Endothelial cell of umbilical vein (primary cell): ENCODE data around the gene CXCL16. TPM values are rescaled to one million over a fixed set of nuclear protein-coding genes. Genes with fewer than 3 reads are reported as not detected.

Source experiments
- BruUV-seq: library from RNA; stranded (reverse); fragments of 400-500 nt; replicated peaks from 2 replicates; lab custom pipeline; 2021; lab: Mats Ljungman, UMichigan
- CTCF ChIA-PET: fragments of 300-600, 350-600 bp; sonication (Branson Sonifier 250); formaldehyde crosslinking; loops from one replicate; lab custom pipeline; 2021; ENCODE audit warnings: antibody characterized with exemption, inconsistent platforms; lab: Charles Lee
- POLR2A ChIA-PET: fragments of 300-600, 350-600 bp; sonication (Branson Sonifier 250); formaldehyde crosslinking; loops from one replicate; lab custom pipeline; 2021; ENCODE audit warnings: antibody characterized with exemption, inconsistent platforms; lab: Charles Lee
- DNase-seq: peaks from one replicate; pipeline ENCODE4 v3.0.0-alpha.2; 2011; ENCODE audit warnings: low read depth, low spot score
- FAIRE-seq: peaks from 2 replicates; lab custom pipeline; 2011; peaks lifted over from hg19 to GRCh38; lab: Jason Lieb, UNC
- H2AFZ ChIP-seq: 2 replicates; pipeline ENCODE4 v1.6.0; 2012; ENCODE audit warnings: low read depth, low read length, control low read depth, inconsistent platforms
- H3K27ac ChIP-seq: 2 replicates; pipeline ENCODE4 v1.5.1; 2011; ENCODE audit warnings: low read depth, mild to moderate bottlenecking, control low read depth, low read length, moderate library complexity; ENCODE audit not compliant: insufficient read depth
- H3K27me3 ChIP-seq, 2 experiments: 2 replicates each; pipeline versions ENCODE4 v1.6.0 to v1.6.1; 2011; ENCODE audit warnings: low read length in 2 of 2, mixed read lengths in 1 of 2; ENCODE audit not compliant: control insufficient read depth in 2 of 2, insufficient read depth in 2 of 2
- H3K36me3 ChIP-seq, 2 experiments: 2 replicates in 1 of 2; 3 replicates in 1 of 2; pipeline ENCODE4 v1.5.1; 2011; ENCODE audit warnings: low read length in 2 of 2, mild to moderate bottlenecking in 1 of 2, moderate library complexity in 1 of 2; ENCODE audit not compliant: control insufficient read depth in 2 of 2, insufficient read depth in 2 of 2; ENCODE audit errors: extremely low read depth in 1 of 2
- H3K4me1 ChIP-seq: 3 replicates; pipeline ENCODE4 v1.5.1; 2011; ENCODE audit warnings: mild to moderate bottlenecking, low read length; ENCODE audit not compliant: control insufficient read depth, insufficient read depth; ENCODE audit errors: extremely low read depth
- H3K4me2 ChIP-seq: 2 replicates; pipeline ENCODE4 v1.6.1; 2011; ENCODE audit warnings: low read length, control low read depth, mixed read lengths; ENCODE audit not compliant: insufficient read depth
- H3K4me3 ChIP-seq, 3 experiments: fragments of 200-600 bp in 1 of 3; sonication (generic), shearing (Covaris generic) in 1 of 3; replicated peaks in 1 of 3; 2 replicates each; pipeline ENCODE4 v1.5.1; 2011 to 2016; ENCODE audit warnings: control low read depth in 3 of 3, low read length in 3 of 3, mild to moderate bottlenecking in 2 of 3, inconsistent platforms in 1 of 3, low read depth in 1 of 3, moderate library complexity in 1 of 3; ENCODE audit not compliant: insufficient read depth in 1 of 3
- H3K79me2 ChIP-seq: 2 replicates; pipeline ENCODE4 v1.6.0; 2012; ENCODE audit warnings: low read length, inconsistent platforms; ENCODE audit not compliant: control insufficient read depth, insufficient read depth
- H3K9ac ChIP-seq: replicated peaks from 2 replicates; pipeline ENCODE3; 2011; ENCODE audit warnings: low read length, control low read depth; ENCODE audit not compliant: insufficient read depth; ENCODE audit errors: extremely low read depth
- H3K9me1 ChIP-seq: replicated peaks from 3 replicates; pipeline ENCODE4 v1.6.0; 2011; ENCODE audit warnings: mild to moderate bottlenecking, low read length; ENCODE audit not compliant: control insufficient read depth, insufficient read depth; ENCODE audit errors: extremely low read depth
- H3K9me3 ChIP-seq: replicated peaks from 2 replicates; pipeline ENCODE4 v1.5.1; 2012; ENCODE audit warnings: low read length, inconsistent platforms; ENCODE audit not compliant: control insufficient read depth, insufficient read depth
- H4K20me1 ChIP-seq: replicated peaks from 2 replicates; pipeline ENCODE3; 2011; ENCODE audit warnings: mild to moderate bottlenecking, low read length; ENCODE audit not compliant: control insufficient read depth, insufficient read depth; ENCODE audit errors: extremely low read depth
- CTCF ChIP-seq, 2 donors: IDR thresholded peaks; 1 replicate in 1 of 2; 2 replicates in 1 of 2; pipeline ENCODE4 v1.5.1; 2011; ENCODE audit warnings: low read length in 2 of 2, mild to moderate bottlenecking in 2 of 2, moderate library complexity in 2 of 2, control low read depth in 1 of 2, inconsistent platforms in 1 of 2, low read depth in 1 of 2; ENCODE audit not compliant: insufficient read depth in 1 of 2; ENCODE audit errors: extremely low read depth in 1 of 2
- EZH2 ChIP-seq: IDR thresholded peaks from 2 replicates; pipeline ENCODE4 v1.6.1; 2012; ENCODE audit warnings: borderline replicate concordance, low read depth, mild to moderate bottlenecking, moderate library complexity, low read length, inconsistent platforms; ENCODE audit not compliant: severe bottlenecking
- FOS ChIP-seq: IDR thresholded peaks from 2 replicates; pipeline ENCODE4 v1.6.1; 2011; ENCODE audit warnings: mild to moderate bottlenecking, low read length, moderate library complexity, borderline replicate concordance; ENCODE audit not compliant: insufficient read depth
- GATA2 ChIP-seq: IDR thresholded peaks from 2 replicates; pipeline ENCODE4 v1.7.0; 2011; ENCODE audit warnings: low read depth, mild to moderate bottlenecking, moderate library complexity, mixed read lengths, low read length; ENCODE audit not compliant: insufficient read length, insufficient read depth
- JUN ChIP-seq: IDR thresholded peaks from 2 replicates; pipeline ENCODE4 v1.6.1; 2011; ENCODE audit warnings: borderline replicate concordance, low read depth; ENCODE audit not compliant: insufficient read length, insufficient read depth
- MAX ChIP-seq: IDR thresholded peaks from 2 replicates; pipeline ENCODE4 v1.6.1; 2011; ENCODE audit not compliant: insufficient read depth, insufficient read length
- MYC ChIP-seq: IDR thresholded peaks from one replicate; pipeline ENCODE4 v1.6.1; 2011; ENCODE audit warnings: mild to moderate bottlenecking, low read depth, low read length
- POLR2A ChIP-seq: IDR thresholded peaks from 2 replicates; pipeline ENCODE4 v1.6.1; 2012; ENCODE audit warnings: low read depth, mild to moderate bottlenecking, control low read depth, low read length
- POLR2AphosphoS5 ChIP-seq: IDR thresholded peaks from 2 replicates; pipeline ENCODE4 v1.6.1; 2012; ENCODE audit warnings: low read depth, mild to moderate bottlenecking, control low read depth, low read length, moderate library complexity; ENCODE audit not compliant: insufficient read depth
- dilution Hi-C: fragments of 300-500 bp; cut with MboI; formaldehyde crosslinking; loops from one replicate; pipeline ENCODE4 v1.15.0; 2019; ENCODE audit warnings: low sequenced_read_pairs; ENCODE audit not compliant: extremely low pct_ligation_motif_present
- intact Hi-C: fragments of 100-400 bp; cut with micrococcal nuclease; formaldehyde crosslinking; loops from one replicate; pipeline ENCODE4 v1.10.0; 2022
- polyA plus RNA-seq, 4 experiments: library from polyadenylated mRNA; depleted of rRNA in 3 of 4; stranded (reverse) in 3 of 4; unstranded in 1 of 4; fragments of >200 nt; gene quantifications; 2 replicates each; pipeline versions ENCODE4 v1.2.1 to v1.2.3, GENCODE V29; 2011 to 2012; ENCODE audit warnings: missing spikeins in 1 of 4
- total RNA-seq: library from RNA; stranded (reverse); gene quantifications from 2 replicates; pipeline ENCODE4 v1.2.3, GENCODE V29; 2021

The CXCL16 gene
- total and polyA plus RNA-seq, 2 donors (not counting 3 experiments of a cell fraction or from before 2014, with no cell fraction given), result 4.8 to 6.1 TPM

GRCh38 chr17:4788159-4788806 lies 48.6 kb upstream of the CXCL16 start:
- Histone ChIP-seq H3K9me1 (no peaks in the 10 kb centered on the region), H3K9me3 (no peaks in the 10 kb centered on the region), H3K27ac (no peak overlapping the region), H2AFZ (no peak overlapping the region), H3K4me1 (peaks cover 24% of the 10 kb centered on the region), H3K27me3 (peaks cover 11 to 19% of the 10 kb centered on the region in 2 experiments), H3K4me2 (no peak overlapping the region), H4K20me1 (no peaks in the 10 kb centered on the region), H3K4me3 (no peak overlapping the region), H3K79me2 (no peaks in the 10 kb centered on the region), H3K9ac (no peak overlapping the region), H3K36me3 (no peaks in the 10 kb centered on the region)
- CTCF ChIA-PET, result interaction anchor here (1.0 to 5.9 kb wide), 12 partner anchors 8 to 116 kb away, joined by 3 to 65 read pairs (median 12); partner anchors contain the start of genes ARRB2, C17orf107, CHRNE and PLD2
- no peak for FAIRE-seq
- BruUV-seq, result no TSS peak
- dilution Hi-C loops, result no loop called here
- TF ChIP-seq POLR2A (no peak), MYC (no peak), JUN (no peak), EZH2 (no peak), POLR2AphosphoS5 (no peak), GATA2 (no peak), MAX (no peak), FOS (no peak), CTCF (IDR thresholded peaks at IDR 0.05; ENCODE audit: extremely low read depth in 1 of 2, insufficient read depth in 1 of 2, low read depth in 1 of 2, low read length in 2 of 2) (no peak)
- intact Hi-C loops, result loop anchor here (5.0 kb wide), 1 partner anchor 114 kb away; the partner anchor contains the start of gene CHRNE
- no peak for DNase-seq
- POLR2A ChIA-PET, result no interaction called here
